Mesenchymal stem cell (in vitro differentiated cells and primary cell): ENCODE data around the gene EPS8L3.

Source experiments
- DNase-seq: peaks from one replicate; pipeline ENCODE4 v3.0.0-alpha.2; 2013
- H2AFZ ChIP-seq: one replicate; pipeline ENCODE4 v1.6.1; 2013; ENCODE audit warnings: low read depth, mild to moderate bottlenecking, control low read depth, inconsistent platforms, low read length, moderate library complexity
- H2AK5ac ChIP-seq: 2 replicates; pipeline ENCODE4 v1.6.1; 2013; ENCODE audit warnings: low read length, moderate library complexity, mild to moderate bottlenecking, inconsistent platforms; ENCODE audit not compliant: severe bottlenecking
- H2BK120ac ChIP-seq: one replicate; pipeline ENCODE4 v1.6.1; 2013; ENCODE audit warnings: low read depth, mild to moderate bottlenecking, inconsistent platforms, low read length, moderate library complexity
- H2BK12ac ChIP-seq, 2 experiments: one replicate each; pipeline ENCODE4 v1.6.1; 2013; ENCODE audit warnings: inconsistent platforms in 2 of 2, low read length in 2 of 2, mild to moderate bottlenecking in 2 of 2, moderate library complexity in 2 of 2, control low read depth in 1 of 2
- H2BK15ac ChIP-seq: one replicate; pipeline ENCODE4 v1.6.1; 2013; ENCODE audit warnings: mild to moderate bottlenecking, low read depth, inconsistent platforms; ENCODE audit not compliant: poor library complexity, severe bottlenecking
- H2BK5ac ChIP-seq: 2 replicates; pipeline ENCODE4 v1.6.1; 2013; ENCODE audit warnings: low read depth, mild to moderate bottlenecking, low read length, control low read depth, inconsistent platforms; ENCODE audit not compliant: poor library complexity, severe bottlenecking
- H3K14ac ChIP-seq, 2 experiments: one replicate each; pipeline ENCODE4 v1.6.1; 2013; ENCODE audit warnings: inconsistent platforms in 2 of 2, low read length in 2 of 2, control low read depth in 1 of 2, mild to moderate bottlenecking in 1 of 2, moderate library complexity in 1 of 2
- H3K18ac ChIP-seq, 2 experiments: one replicate each; pipeline ENCODE4 v1.6.1; 2013; ENCODE audit warnings: inconsistent platforms in 2 of 2, low read length in 2 of 2, control low read depth in 1 of 2, low read depth in 1 of 2, mild to moderate bottlenecking in 1 of 2
- H3K23ac ChIP-seq, 2 experiments: one replicate each; pipeline ENCODE4 v1.6.1; 2013; ENCODE audit warnings: inconsistent platforms in 2 of 2, low read length in 2 of 2, mild to moderate bottlenecking in 2 of 2, moderate library complexity in 2 of 2, control low read depth in 1 of 2
- H3K27ac ChIP-seq: 2 replicates; pipeline ENCODE4 v1.5.1; 2013; ENCODE audit warnings: mild to moderate bottlenecking, moderate library complexity, low read length, control low read depth, inconsistent platforms; ENCODE audit not compliant: poor library complexity, severe bottlenecking
- H3K27me3 ChIP-seq, 2 experiments: 2 replicates each; pipeline versions ENCODE4 v1.6.1 to v1.7.0; 2013; ENCODE audit warnings: low read length in 2 of 2, mild to moderate bottlenecking in 2 of 2, moderate library complexity in 2 of 2, control low read depth in 1 of 2, inconsistent platforms in 1 of 2; ENCODE audit not compliant: control insufficient read depth in 1 of 2, insufficient read depth in 1 of 2
- H3K36me3 ChIP-seq, 2 experiments: 2 replicates each; pipeline versions ENCODE4 v1.6.1 to v1.7.0; 2013; ENCODE audit warnings: low read length in 2 of 2, control low read depth in 1 of 2, inconsistent platforms in 1 of 2, low read depth in 1 of 2, mild to moderate bottlenecking in 1 of 2; ENCODE audit not compliant: insufficient read depth in 2 of 2, control insufficient read depth in 1 of 2
- H3K4ac ChIP-seq, 2 experiments: one replicate each; pipeline ENCODE4 v1.6.1; 2013; ENCODE audit warnings: inconsistent platforms in 2 of 2, low read length in 2 of 2, mild to moderate bottlenecking in 2 of 2, moderate library complexity in 2 of 2, control low read depth in 1 of 2, low read depth in 1 of 2
- H3K4me1 ChIP-seq: 2 replicates; pipeline ENCODE4 v1.6.1; 2013; ENCODE audit warnings: low read depth, low read length, control low read depth; ENCODE audit not compliant: control insufficient read depth, insufficient read depth
- H3K4me2 ChIP-seq: 2 replicates; pipeline ENCODE4 v1.6.1; 2013; ENCODE audit warnings: low read length, mild to moderate bottlenecking, inconsistent platforms; ENCODE audit not compliant: poor library complexity, severe bottlenecking
- H3K4me3 ChIP-seq, 2 experiments: 2 replicates each; pipeline versions ENCODE4 v1.5.1 to v1.7.0; 2013; ENCODE audit warnings: low read length in 2 of 2, mild to moderate bottlenecking in 2 of 2, control low read depth in 1 of 2, low read depth in 1 of 2; ENCODE audit not compliant: insufficient read depth in 1 of 2
- H3K79me1 ChIP-seq: replicated peaks from 2 replicates; pipeline ENCODE4 v1.6.1; 2013; ENCODE audit warnings: mild to moderate bottlenecking, control low read depth, low read length, inconsistent platforms; ENCODE audit not compliant: poor library complexity, severe bottlenecking
- H3K9ac ChIP-seq: 2 replicates; pipeline ENCODE4 v1.7.0; 2013; ENCODE audit warnings: mild to moderate bottlenecking, low read length, moderate library complexity
- H3K9me3 ChIP-seq: 2 replicates; pipeline ENCODE4 v1.7.0; 2013; ENCODE audit warnings: mild to moderate bottlenecking, low read length; ENCODE audit not compliant: control insufficient read depth
- H4K8ac ChIP-seq: one replicate; pipeline ENCODE4 v1.6.1; 2013; ENCODE audit warnings: inconsistent platforms, mild to moderate bottlenecking, low read length, moderate library complexity
- H4K91ac ChIP-seq: one replicate; pipeline ENCODE4 v1.6.1; 2013; ENCODE audit warnings: mild to moderate bottlenecking, low read length, inconsistent platforms
- WGBS: methylation state at CpG from one replicate; pipeline ENCODE4 v1.1.7; 2013; ENCODE audit warnings: mixed read lengths; 5-methylcytosine and 5-hydroxymethylcytosine counted together

Gene EPS8L3

GRCh38 chr1:109771712-109772657 is 8.3 kb upstream of the EPS8L3 start:
- Histone ChIP-seq H3K36me3 (no peaks in the 10 kb centered on the region), H3K9ac (no peak overlapping the region), H3K9me3 (no peaks in the 10 kb centered on the region), H3K27me3 (no peaks in the 10 kb centered on the region), H4K8ac (peak overlapping the region; percentile 5), H3K14ac (no peak overlapping the region), H3K18ac (peak overlapping the region in 1 of 2 experiments; percentile 16), H4K91ac (no peak overlapping the region), H3K79me1 (no peaks in the 10 kb centered on the region), H3K4me1 (peaks cover 17% of the 10 kb centered on the region), H2BK5ac (no peak overlapping the region), H3K4me3 (no peak overlapping the region), H2AFZ (no peak overlapping the region), H3K27ac (no peak overlapping the region), H2BK120ac (no peak overlapping the region), H3K23ac (no peak overlapping the region), H3K4ac (no peak overlapping the region), H2AK5ac (no peak overlapping the region), H2BK15ac (no peak overlapping the region), H2BK12ac (peak overlapping the region in 1 of 2 experiments; percentile 23), H3K4me2 (no peak overlapping the region)
- no peak for DNase-seq
- 78% methylated on average over 7 of the region's 10 CpGs for WGBS

- no peak overlapping the region for H3K9ac ChIP-seq
- H3K79me1 ChIP-seq: no peaks in the 10 kb centered on the region
- no peak overlapping the region for H3K4ac ChIP-seq
- no peak overlapping the region for H2BK15ac ChIP-seq
- no peak overlapping the region for H2BK5ac ChIP-seq
- peaks cover 7 to 9% of the 10 kb centered on the region in 2 experiments for H3K27me3 ChIP-seq
- no peak overlapping the region for H3K18ac ChIP-seq
- no peak overlapping the region for H4K91ac ChIP-seq
- H3K9me3 ChIP-seq: no peaks in the 10 kb centered on the region
- no peak overlapping the region for H2AFZ ChIP-seq
- H2AK5ac ChIP-seq: no peak overlapping the region
- no peak overlapping the region for H3K4me3 ChIP-seq
- no peak for DNase-seq
- WGBS: 86% methylated on average over 8 of the region's 11 CpGs
- no peaks in the 10 kb centered on the region for H3K36me3 ChIP-seq
- peak overlapping the region in 1 of 2 experiments; percentile 50 for H2BK12ac ChIP-seq
- peak overlapping the region in 1 of 2 experiments; percentile 9 for H3K14ac ChIP-seq
- peaks cover 13% of the 10 kb centered on the region for H3K4me1 ChIP-seq
- H2BK120ac ChIP-seq: no peak overlapping the region
- H4K8ac ChIP-seq: no peak overlapping the region
- no peak overlapping the region for H3K23ac ChIP-seq
- H3K4me2 ChIP-seq: no peak overlapping the region
- no peak overlapping the region for H3K27ac ChIP-seq
These were observed 6.8 kb upstream of the EPS8L3 start for GRCh38 chr1:109770331-109771095.

- Histone ChIP-seq H3K18ac (no peak overlapping the region), H3K9ac (no peak overlapping the region), H3K27ac (no peak overlapping the region), H3K36me3 (no peaks in the 10 kb centered on the region), H4K8ac (no peak overlapping the region), H3K23ac (no peak overlapping the region), H4K91ac (no peak overlapping the region), H3K4me2 (no peak overlapping the region), H3K9me3 (no peaks in the 10 kb centered on the region), H2AFZ (no peak overlapping the region), H2BK5ac (no peak overlapping the region), H2BK15ac (no peak overlapping the region), H3K4me3 (no peak overlapping the region), H2BK12ac (peak overlapping the region in 1 of 2 experiments; percentile 15), H3K14ac (peak overlapping the region in 1 of 2 experiments; percentile 18), H3K79me1 (no peaks in the 10 kb centered on the region), H3K4me1 (peaks cover 10% of the 10 kb centered on the region), H3K27me3 (peaks cover 7 to 13% of the 10 kb centered on the region in 2 experiments), H3K4ac (no peak overlapping the region), H2AK5ac (peak overlapping the region; percentile 33), H2BK120ac (no peak overlapping the region)
- 79% methylated on average over 11 of the region's 11 CpGs for WGBS
- DNase-seq: peak; percentile 69
These were observed 5.8 kb upstream of the EPS8L3 start for GRCh38 chr1:109769330-109770078.
